ENCODE measurements around the gene RNF151.

DNA sequence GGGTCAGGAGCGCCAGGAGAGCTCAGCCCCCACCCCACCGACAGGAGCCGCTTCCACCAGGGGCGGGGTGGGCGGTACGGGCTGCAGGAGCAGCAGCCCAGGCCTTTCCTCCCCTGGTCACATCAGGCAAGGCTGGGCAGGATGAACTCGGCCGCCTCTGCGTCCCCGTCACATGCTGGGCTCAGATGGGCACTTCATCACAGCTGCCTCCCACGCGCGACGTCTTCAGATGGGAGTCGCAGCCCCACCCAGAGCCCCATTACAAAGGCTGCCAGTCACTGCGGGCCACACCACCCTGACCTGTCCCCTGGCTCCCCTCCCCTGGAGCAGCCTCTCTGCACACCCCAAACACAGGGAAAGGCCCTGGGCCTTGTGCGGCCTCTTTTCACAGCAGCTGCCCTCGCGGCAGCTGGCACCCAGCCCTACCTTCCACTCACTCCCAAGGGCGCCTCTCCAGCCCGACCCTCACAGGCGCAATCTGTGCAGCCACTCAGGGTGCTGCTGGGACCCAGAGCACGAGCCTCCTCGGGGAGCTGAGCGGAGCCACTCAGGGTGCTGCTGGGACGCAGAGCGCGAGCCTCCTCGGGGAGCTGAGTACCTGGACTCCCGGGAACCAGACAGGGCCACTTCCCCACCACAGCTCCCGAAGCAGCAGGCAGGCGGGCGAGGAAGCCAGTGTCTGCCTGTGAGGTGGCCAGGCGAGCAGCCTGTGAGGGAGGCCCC is 38.3 kb downstream of the RNF151 start:
- TF ChIP-seq SP1 (IDR thresholded peaks at IDR 0.05) (no peak), FOXM1 (IDR thresholded peaks at IDR 0.05; ENCODE audit: borderline replicate concordance) (no peak), FOXA1 (IDR thresholded peaks at IDR 0.05) (no peak), ARNT (IDR thresholded peaks at IDR 0.05) (no peak), LEF1 (IDR thresholded peaks at IDR 0.05; ENCODE audit: borderline replicate concordance) (no peak), CTBP1 (IDR thresholded peaks at IDR 0.05; ENCODE audit: borderline replicate concordance) (no peak), TARDBP (IDR thresholded peaks at IDR 0.05) (no peak), FOXK2 (IDR thresholded peaks at IDR 0.05) (no peak), SUZ12 (IDR thresholded peaks at IDR 0.05) (no peak)
- TF ChIP-seq, protein P1, sequence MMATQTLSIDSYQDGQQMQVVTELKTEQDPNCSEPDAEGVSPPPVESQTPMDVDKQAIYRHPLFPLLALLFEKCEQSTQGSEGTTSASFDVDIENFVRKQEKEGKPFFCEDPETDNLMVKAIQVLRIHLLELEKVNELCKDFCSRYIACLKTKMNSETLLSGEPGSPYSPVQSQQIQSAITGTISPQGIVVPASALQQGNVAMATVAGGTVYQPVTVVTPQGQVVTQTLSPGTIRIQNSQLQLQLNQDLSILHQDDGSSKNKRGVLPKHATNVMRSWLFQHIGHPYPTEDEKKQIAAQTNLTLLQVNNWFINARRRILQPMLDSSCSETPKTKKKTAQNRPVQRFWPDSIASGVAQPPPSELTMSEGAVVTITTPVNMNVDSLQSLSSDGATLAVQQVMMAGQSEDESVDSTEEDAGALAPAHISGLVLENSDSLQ (IDR thresholded peaks at IDR 0.05): no peak

All from HEK293T (cell line).